Activated naive CD4-positive, alpha-beta T cell treated with anti-CD3 and anti-CD28 coated beads, Interleukin-2, amount 10 ng/mL, durations not matched to agents 7 days and 5 days (primary cell): ENCODE measurements around the gene SSBP3.
"Not testable (repeated sequence)": the region's sequence is repeated elsewhere in the genome, so short reads cannot be mapped to it uniquely, and the experiment has no call there.

ENCODE experiments used
- CTCF ChIA-PET: fragments of 350-600 bp; sonication (Branson Sonifier 250); formaldehyde crosslinking; loops from one replicate; lab custom pipeline; 2021; ENCODE audit warnings: antibody characterized with exemption; lab: Charles Lee
- DNase-seq: peaks from one replicate; pipeline ENCODE4 v3.0.0-alpha.2; 2020
- H3K27ac Mint-ChIP-seq: one replicate; pipeline ENCODE4 v1.8.0; 2021; ENCODE audit warnings: mild to moderate bottlenecking, moderate library complexity, mixed read lengths
- H3K27me3 Mint-ChIP-seq: one replicate; pipeline ENCODE4 v1.8.0; 2021; ENCODE audit warnings: mild to moderate bottlenecking, mixed read lengths
- H3K36me3 Mint-ChIP-seq: one replicate; pipeline ENCODE4 v1.8.0; 2021; ENCODE audit warnings: mixed read lengths
- H3K4me1 Mint-ChIP-seq: one replicate; pipeline ENCODE4 v1.8.0; 2021; ENCODE audit warnings: mixed read lengths
- H3K4me3 Mint-ChIP-seq: one replicate; pipeline ENCODE4 v1.8.0; 2021; ENCODE audit warnings: mild to moderate bottlenecking, moderate library complexity, mixed read lengths
- H3K9me3 Mint-ChIP-seq: one replicate; pipeline ENCODE4 v1.8.0; 2021; ENCODE audit warnings: mixed read lengths

Gene SSBP3

DNA sequence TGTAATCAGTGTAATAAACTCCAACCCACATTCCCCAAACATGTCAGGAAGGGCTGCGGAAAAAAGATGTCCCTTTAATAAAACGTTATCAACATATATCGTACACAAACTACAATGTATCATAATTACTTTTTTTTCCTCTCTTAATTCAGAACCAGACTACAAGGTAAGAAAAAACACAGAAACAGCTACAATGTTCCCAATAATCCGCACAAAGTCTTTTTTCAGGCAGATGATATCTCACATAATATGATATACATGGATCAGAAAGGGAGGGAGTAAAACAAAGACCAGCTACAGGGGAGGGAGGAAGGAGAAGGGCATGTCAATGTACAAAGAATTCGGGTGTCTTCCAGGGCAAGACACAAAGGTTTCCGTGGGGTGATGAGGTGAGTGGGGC lies 180.8 kb downstream of the SSBP3 start:
- H3K27ac Mint-ChIP-seq = peak overlapping the region; percentile 19
- H3K4me1 Mint-ChIP-seq = peaks cover 15% of the 10 kb centered on the region
- H3K9me3 Mint-ChIP-seq = no peaks in the 10 kb centered on the region
- DNase-seq = no peak
- CTCF ChIA-PET = no interaction called here
- no peak overlapping the region for H3K4me3 Mint-ChIP-seq
- no peaks in the 10 kb centered on the region for H3K27me3 Mint-ChIP-seq
- peaks cover 35% of the 10 kb centered on the region for H3K36me3 Mint-ChIP-seq

- Mint-ChIP-seq H3K27ac (no peak overlapping the region), H3K27me3 (no peaks in the 10 kb centered on the region), H3K36me3 (peaks cover 39% of the 10 kb centered on the region), H3K4me1 (peaks cover 8% of the 10 kb centered on the region), H3K9me3 (no peaks in the 10 kb centered on the region), H3K4me3 (no peak overlapping the region)
- CTCF ChIA-PET = no interaction called here
- DNase-seq = no peak
Observed at GRCh38 chr1:54224233-54224632, 182.0 kb downstream of the SSBP3 start.

DNA sequence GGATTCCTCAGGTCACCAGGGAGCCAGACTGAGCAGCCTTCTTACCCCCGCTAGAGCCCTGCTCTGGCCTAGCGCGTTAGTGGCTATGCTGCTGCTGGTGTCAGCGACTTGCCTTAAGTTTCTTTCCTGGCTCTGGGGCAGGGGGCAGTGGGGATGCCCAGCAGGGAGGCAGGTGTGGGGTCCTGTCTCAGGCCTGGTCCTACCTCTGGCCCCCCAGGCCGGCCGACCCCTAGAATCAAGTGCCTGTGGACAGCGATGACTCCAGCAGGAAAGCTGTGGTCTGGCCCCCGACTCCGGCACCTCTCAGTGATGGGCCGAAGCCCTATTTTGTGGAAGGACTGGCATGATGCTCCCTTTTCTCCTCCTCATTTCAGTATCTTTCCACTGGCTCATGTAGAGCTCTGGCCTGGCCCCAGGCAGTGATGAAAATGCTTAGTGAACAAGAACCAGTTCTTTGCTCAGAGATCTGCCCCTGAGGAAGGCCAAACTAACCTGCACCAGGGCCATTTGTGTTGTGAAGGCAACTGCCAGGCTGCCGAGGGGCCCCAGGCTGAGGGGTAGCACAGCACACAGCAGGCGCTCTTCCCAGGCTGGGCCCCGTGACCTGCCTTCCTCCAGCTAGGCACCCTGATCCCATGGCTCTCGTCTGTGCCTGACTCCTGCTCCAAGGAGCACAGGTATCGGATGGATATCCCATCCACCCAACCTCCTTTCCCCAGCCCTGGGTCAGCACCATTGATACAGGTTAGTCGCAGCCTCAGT lies 182.6 kb downstream of the SSBP3 start:
- H3K27ac Mint-ChIP-seq = no peak overlapping the region
- peaks cover 39% of the 10 kb centered on the region for H3K36me3 Mint-ChIP-seq
- CTCF ChIA-PET = no interaction called here
- H3K9me3 Mint-ChIP-seq = no peaks in the 10 kb centered on the region
- H3K4me3 Mint-ChIP-seq = no peak overlapping the region
- peaks cover 5% of the 10 kb centered on the region for H3K4me1 Mint-ChIP-seq
- H3K27me3 Mint-ChIP-seq = no peaks in the 10 kb centered on the region
- no peak for DNase-seq

DNA sequence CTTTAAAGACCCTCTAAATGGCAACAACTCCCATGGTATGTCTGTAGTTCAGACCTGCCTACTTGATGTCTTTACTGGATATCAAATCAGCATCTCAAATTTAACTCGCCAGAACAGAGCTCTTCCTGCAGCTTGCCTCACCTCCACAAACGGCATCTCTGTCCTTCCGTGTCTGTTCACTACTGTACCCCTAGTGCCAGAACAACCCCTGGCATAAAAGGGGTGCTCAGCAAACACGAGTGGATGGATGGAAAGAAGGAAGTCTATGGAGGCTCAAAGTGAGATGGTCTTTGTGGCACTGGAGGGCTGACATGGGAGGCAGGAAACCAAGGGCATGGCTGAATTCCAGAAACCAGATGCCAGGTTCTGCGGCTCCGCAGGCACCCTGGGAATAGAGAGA lies 183.5 kb downstream of the SSBP3 start:
- Mint-ChIP-seq H3K27ac (peak overlapping the region; percentile 33), H3K36me3 (peaks cover 40% of the 10 kb centered on the region), H3K9me3 (no peaks in the 10 kb centered on the region), H3K4me1 (peaks cover 2% of the 10 kb centered on the region), H3K4me3 (no peak overlapping the region), H3K27me3 (no peaks in the 10 kb centered on the region)
- CTCF ChIA-PET = no interaction called here
- DNase-seq = no peak

DNA sequence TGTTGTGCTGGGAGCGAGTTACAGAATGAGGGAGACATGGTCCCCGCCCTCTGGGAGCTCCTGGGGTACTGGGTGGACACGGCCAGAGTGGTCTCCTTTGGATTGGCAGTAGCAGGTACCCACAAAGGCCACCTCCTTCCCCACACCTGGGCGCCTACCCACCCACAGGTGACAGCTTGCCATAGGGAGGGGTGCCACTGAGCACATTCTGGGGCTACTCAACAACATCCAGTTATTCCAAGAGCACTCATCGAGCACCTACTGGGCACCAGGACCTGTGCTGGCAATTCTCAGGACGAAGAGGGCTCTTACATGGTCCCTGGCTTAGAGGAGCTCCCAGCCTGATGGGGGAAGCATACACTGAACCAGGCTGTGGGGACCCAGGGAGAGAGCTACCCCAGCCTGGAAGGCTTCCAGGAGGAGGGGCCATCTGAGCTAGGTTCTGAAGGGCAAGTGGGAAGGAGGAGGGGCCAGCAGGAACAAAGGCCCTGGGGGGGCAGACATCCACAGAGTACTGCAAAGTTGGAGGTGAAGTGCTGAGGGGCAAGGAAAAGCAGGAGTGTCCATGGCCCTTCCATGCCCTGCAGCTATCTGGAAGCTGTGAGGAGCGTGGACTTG lies 184.2 kb downstream of the SSBP3 start:
- peak overlapping the region; percentile 72 for H3K27ac Mint-ChIP-seq
- H3K9me3 Mint-ChIP-seq = no peaks in the 10 kb centered on the region
- CTCF ChIA-PET = no interaction called here
- H3K4me3 Mint-ChIP-seq = no peak overlapping the region
- no peak for DNase-seq
- H3K27me3 Mint-ChIP-seq = no peaks in the 10 kb centered on the region
- peaks cover 41% of the 10 kb centered on the region for H3K36me3 Mint-ChIP-seq
- no peaks in the 10 kb centered on the region for H3K4me1 Mint-ChIP-seq

DNA sequence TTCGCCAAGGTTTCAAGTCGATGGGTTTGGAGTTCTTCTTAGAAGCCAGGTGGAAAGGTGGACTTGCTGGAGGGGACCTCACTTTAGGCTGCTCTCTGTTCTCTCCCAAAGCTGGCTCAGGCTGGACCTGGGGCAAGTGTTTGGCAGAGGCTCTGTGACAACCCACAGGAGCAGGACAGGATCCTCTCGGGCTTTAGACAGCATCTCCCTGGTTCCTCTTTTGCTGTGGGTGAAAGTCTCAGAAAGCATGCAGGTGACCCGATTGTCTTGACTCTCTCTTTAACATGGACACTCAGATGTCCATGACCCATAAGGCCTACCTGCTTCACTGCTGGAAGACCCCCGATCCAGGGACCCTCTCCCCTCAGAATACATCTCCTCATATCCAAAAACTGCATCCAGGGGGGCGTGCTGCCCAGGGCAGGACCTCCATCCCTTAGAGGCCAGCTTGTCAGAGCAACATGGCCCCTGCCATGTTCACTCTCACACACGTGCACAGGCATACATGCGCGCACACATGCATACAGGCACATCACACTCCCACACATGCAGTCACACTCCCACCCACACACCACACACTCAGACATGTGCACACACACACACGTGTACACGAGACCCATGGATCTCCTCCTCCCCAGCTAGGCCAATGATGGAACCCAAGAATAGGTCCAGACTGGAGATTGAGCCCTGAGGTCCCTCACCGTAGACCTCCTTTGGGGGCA lies 184.9 kb downstream of the SSBP3 start:
- Mint-ChIP-seq H3K4me3 (no peak overlapping the region), H3K9me3 (no peaks in the 10 kb centered on the region), H3K27me3 (no peaks in the 10 kb centered on the region), H3K4me1 (no peaks in the 10 kb centered on the region), H3K27ac (no peak overlapping the region), H3K36me3 (peaks cover 47% of the 10 kb centered on the region)
- CTCF ChIA-PET = no interaction called here
- DNase-seq = no peak

DNA sequence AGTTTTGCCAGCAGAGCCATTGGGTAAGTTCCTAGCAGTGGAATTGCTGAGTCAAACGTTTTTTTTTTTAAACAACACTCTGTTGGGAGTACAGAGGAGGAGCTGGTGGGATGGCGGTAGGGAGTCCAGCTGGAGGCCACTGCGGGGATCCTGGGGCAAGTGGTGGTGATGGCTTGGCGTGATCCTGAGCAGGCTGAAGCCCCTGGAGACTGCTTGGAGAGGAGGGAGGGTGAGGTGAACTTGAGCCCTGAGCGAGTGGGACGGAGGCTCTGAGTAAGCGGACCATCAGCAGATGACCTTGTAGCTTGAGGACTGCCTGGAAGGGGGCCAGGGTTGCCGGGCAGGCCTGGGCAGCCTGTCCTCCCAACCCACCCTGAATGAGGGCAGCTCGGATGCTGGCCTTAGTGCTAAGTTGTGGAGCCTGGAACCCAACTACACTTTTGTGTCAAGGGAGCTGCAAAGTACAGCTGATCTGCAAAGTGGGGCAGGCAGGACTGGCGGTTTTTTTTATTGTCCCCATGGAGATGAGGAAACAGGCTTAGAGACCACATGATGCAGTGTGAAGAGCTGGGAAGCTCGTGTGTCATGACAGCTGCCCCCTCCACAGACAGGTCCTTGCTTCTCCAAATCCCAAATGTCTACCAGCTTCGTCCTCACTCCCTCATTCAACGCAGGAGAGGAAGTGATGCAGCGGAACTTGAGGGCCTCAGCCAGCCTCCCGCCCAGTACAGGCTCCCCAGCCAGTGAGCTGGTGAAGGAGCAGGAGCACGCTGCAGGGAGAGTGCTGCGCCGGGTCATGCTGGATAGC lies 186.0 kb downstream of the SSBP3 start:
- CTCF ChIA-PET = no interaction called here
- no peak for DNase-seq
- Mint-ChIP-seq H3K27me3 (no peaks in the 10 kb centered on the region), H3K27ac (peak overlapping the region; percentile 49), H3K4me1 (no peaks in the 10 kb centered on the region), H3K36me3 (peaks cover 43% of the 10 kb centered on the region), H3K4me3 (no peak overlapping the region), H3K9me3 (no peaks in the 10 kb centered on the region)

- Mint-ChIP-seq H3K27me3 (no peaks in the 10 kb centered on the region), H3K4me3 (no peak overlapping the region), H3K9me3 (no peaks in the 10 kb centered on the region), H3K4me1 (no peaks in the 10 kb centered on the region), H3K36me3 (peaks cover 43% of the 10 kb centered on the region), H3K27ac (peak overlapping the region; percentile 49)
- no peak for DNase-seq
- CTCF ChIA-PET = interaction anchor here (1.8 kb wide), 1 partner anchor 38 kb away, joined by 7 read pairs; no protein-coding TSS in a partner anchor
Observed at GRCh38 chr1:54219688-54220003, 186.5 kb downstream of the SSBP3 start.

DNA sequence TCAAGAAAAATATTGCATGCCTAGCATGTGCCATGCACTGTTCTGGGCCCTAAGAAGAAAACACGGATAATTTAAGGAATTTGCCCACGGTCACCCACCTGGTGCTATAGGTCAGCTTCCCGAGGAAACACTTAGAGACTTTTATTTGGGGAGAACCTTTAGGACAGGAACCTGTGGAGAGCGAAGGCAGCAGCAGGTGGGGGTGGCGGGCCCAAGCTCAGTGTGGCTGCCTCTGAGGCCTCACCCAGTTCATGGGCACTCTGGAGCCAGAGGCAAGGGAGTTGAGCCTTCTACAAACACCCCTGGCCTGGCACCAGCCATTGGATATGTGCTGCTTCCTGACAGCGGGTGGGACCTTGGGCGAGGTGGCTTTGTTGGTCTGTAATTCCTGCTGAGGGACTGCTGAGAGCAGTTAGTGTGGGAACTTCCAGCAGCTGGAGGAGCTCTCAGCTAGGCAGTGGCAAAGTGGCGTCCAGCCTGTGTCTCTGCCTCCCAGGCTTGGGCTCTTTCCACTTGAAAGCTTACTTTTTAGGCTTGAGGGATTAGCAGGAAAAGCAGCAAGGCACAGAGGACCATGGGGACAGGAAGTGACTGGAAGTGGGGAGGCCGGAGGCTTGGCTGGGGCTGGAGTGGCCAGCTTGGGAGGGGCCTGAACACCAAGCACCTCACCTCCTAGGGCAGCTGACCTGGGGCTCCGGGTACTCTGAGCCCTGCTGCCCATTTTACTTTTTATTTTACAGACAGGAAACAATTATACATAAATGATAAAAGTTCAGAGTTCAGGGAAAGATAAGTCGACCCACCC lies 187.1 kb downstream of the SSBP3 start:
- Mint-ChIP-seq H3K4me1 (no peaks in the 10 kb centered on the region), H3K27me3 (no peaks in the 10 kb centered on the region), H3K9me3 (no peaks in the 10 kb centered on the region), H3K4me3 (no peak overlapping the region), H3K36me3 (peaks cover 47% of the 10 kb centered on the region), H3K27ac (no peak overlapping the region)
- CTCF ChIA-PET = interaction anchor here (0.7 to 1.8 kb wide), 3 partner anchors 37 to 700 kb away, joined by 3 to 7 read pairs (median 3); no protein-coding TSS in a partner anchor
- no peak for DNase-seq

- Mint-ChIP-seq H3K27me3 (no peaks in the 10 kb centered on the region), H3K9me3 (no peaks in the 10 kb centered on the region), H3K27ac (no peak overlapping the region), H3K4me1 (no peaks in the 10 kb centered on the region), H3K4me3 (no peak overlapping the region), H3K36me3 (peaks cover 49% of the 10 kb centered on the region)
- CTCF ChIA-PET = no interaction called here
- no peak for DNase-seq
Observed at GRCh38 chr1:54215523-54215922, 190.7 kb downstream of the SSBP3 start.

GRCh38 chr1:54212872-54213271 lies 193.3 kb downstream of the SSBP3 start:
- DNase-seq = no peak
- H3K27ac Mint-ChIP-seq = no peak overlapping the region
- no peaks in the 10 kb centered on the region for H3K4me1 Mint-ChIP-seq
- peaks cover 51% of the 10 kb centered on the region for H3K36me3 Mint-ChIP-seq
- no peaks in the 10 kb centered on the region for H3K9me3 Mint-ChIP-seq
- no peaks in the 10 kb centered on the region for H3K27me3 Mint-ChIP-seq
- no peak overlapping the region for H3K4me3 Mint-ChIP-seq
- CTCF ChIA-PET = no interaction called here

GRCh38 chr1:54207896-54208295 lies 198.3 kb downstream of the SSBP3 start:
- H3K36me3 Mint-ChIP-seq = peaks cover 50% of the 10 kb centered on the region
- H3K27ac Mint-ChIP-seq, CTCF ChIA-PET, DNase-seq, H3K9me3 Mint-ChIP-seq, H3K27me3 Mint-ChIP-seq, H3K4me1 Mint-ChIP-seq, H3K4me3 Mint-ChIP-seq: not testable (repeated sequence)

- Mint-ChIP-seq H3K4me1 (peaks cover 9% of the 10 kb centered on the region), H3K9me3 (no peaks in the 10 kb centered on the region), H3K27me3 (no peaks in the 10 kb centered on the region), H3K4me3 (no peak overlapping the region), H3K36me3 (peaks cover 53% of the 10 kb centered on the region), H3K27ac (no peak overlapping the region)
- CTCF ChIA-PET = no interaction called here
- DNase-seq = no peak
Observed at GRCh38 chr1:54207287-54207686, 198.9 kb downstream of the SSBP3 start.
